IMR-90 (cell line): ENCODE measurements around the gene CD93.

Experiments
- BHLHE40 ChIP-seq: fragments of 150-350 bp; IDR thresholded peaks from 2 replicates; pipeline ENCODE4 v1.6.1; 2016; ENCODE audit warnings: mild to moderate bottlenecking, low read depth, low read length
- CEBPB ChIP-seq: IDR thresholded peaks from 2 replicates; pipeline ENCODE4 v1.6.1; 2012; ENCODE audit warnings: low read depth, low read length, improper control_type of control experiment
- CTCF ChIP-seq: conservative IDR thresholded peaks from 2 replicates; pipeline ENCODE4 v1.5.1; 2012; ENCODE audit warnings: mild to moderate bottlenecking, low read depth, low read length, improper control_type of control experiment
- FOS ChIP-seq: fragments of 150-350 bp; IDR thresholded peaks from 2 replicates; pipeline ENCODE4 v1.6.1; 2016; ENCODE audit warnings: low read depth, low read length
- MAFK ChIP-seq: IDR thresholded peaks from 2 replicates; pipeline ENCODE4 v1.6.1; 2012; ENCODE audit warnings: low read depth, low read length, improper control_type of control experiment
- MAZ ChIP-seq: IDR thresholded peaks from 2 replicates; pipeline ENCODE4 v1.6.1; 2012; ENCODE audit warnings: low read depth, mild to moderate bottlenecking, low read length, improper control_type of control experiment, moderate library complexity, borderline replicate concordance
- MXI1 ChIP-seq: IDR thresholded peaks from 2 replicates; pipeline ENCODE4 v1.6.1; 2012; ENCODE audit warnings: low read depth, mild to moderate bottlenecking, low read length, moderate library complexity, borderline replicate concordance
- POLR2A ChIP-seq: IDR thresholded peaks from 2 replicates; pipeline ENCODE4 v1.6.1; 2012; ENCODE audit warnings: mild to moderate bottlenecking, low read depth, low read length
- RAD21 ChIP-seq: IDR thresholded peaks from 2 replicates; pipeline ENCODE4 v1.6.1; 2012; ENCODE audit warnings: low read length, improper control_type of control experiment
- SMC3 ChIP-seq: fragments of 150-350 bp; IDR thresholded peaks from 2 replicates; pipeline ENCODE4 v1.6.1; 2016; ENCODE audit warnings: low read depth, mild to moderate bottlenecking, antibody characterized with exemption, low read length, moderate library complexity
- USF2 ChIP-seq: fragments of 150-350 bp; IDR thresholded peaks from 2 replicates; pipeline ENCODE4 v1.6.1; 2017; ENCODE audit warnings: mild to moderate bottlenecking, antibody characterized with exemption, low read length, low read depth

- TF ChIP-seq RAD21: no peak
- TF ChIP-seq CEBPB: no peak
- no peak for TF ChIP-seq CTCF
- no peak for TF ChIP-seq POLR2A
- no peak for TF ChIP-seq SMC3
- no peak for TF ChIP-seq MXI1
- TF ChIP-seq MAFK: no peak
- TF ChIP-seq MAZ: no peak
- TF ChIP-seq USF2: no peak
- TF ChIP-seq BHLHE40: no peak
- no peak for TF ChIP-seq FOS
Observed at GRCh38 chr20:23059846-23060245, 26.3 kb downstream of the CD93 start.
